ENCODE data around the gene EBF3. TPM values are rescaled to one million over a fixed set of nuclear protein-coding genes. Genes with fewer than 3 reads are reported as not detected.

EBF3 gene
- total RNA-seq, 4 donors from 2014 or later, result 0.77 to 10.7 (median 6.0) TPM

GRCh38 chr10:130009228-130009627, 45.2 kb upstream of the EBF3 start:
- intact Hi-C loops (cut with DNase I; ENCODE audit: low total_unique reads), result no loop called here
- no peak overlapping the region for H3K4me3 ChIP-seq
- no peak overlapping the region for H3K27ac ChIP-seq
- TF ChIP-seq POLR2A (IDR thresholded peaks at IDR 0.05) (no peak), CTCF (IDR thresholded peaks at IDR 0.05) (no peak)
- H3K4me1 ChIP-seq, result no peaks in the 10 kb centered on the region
- no peaks in the 10 kb centered on the region for H3K9me3 ChIP-seq
- H3K27me3 ChIP-seq, result no peaks in the 10 kb centered on the region
- no peak for DNase-seq
- no peaks in the 10 kb centered on the region for H3K36me3 ChIP-seq

- no peaks in the 10 kb centered on the region for H3K9me3 ChIP-seq
- no peak overlapping the region for H3K4me3 ChIP-seq
- DNase-seq, result no peak
- intact Hi-C loops (cut with DNase I; ENCODE audit: low total_unique reads), result no loop called here
- TF ChIP-seq POLR2A (IDR thresholded peaks at IDR 0.05) (no peak), CTCF (IDR thresholded peaks at IDR 0.05) (no peak)
- no peaks in the 10 kb centered on the region for H3K4me1 ChIP-seq
- H3K36me3 ChIP-seq, result no peaks in the 10 kb centered on the region
- H3K27ac ChIP-seq, result no peak overlapping the region
- no peaks in the 10 kb centered on the region for H3K27me3 ChIP-seq
These were observed 39.9 kb upstream of the EBF3 start for GRCh38 chr10:130003787-130004613.

- Histone ChIP-seq H3K27ac (no peak overlapping the region), H3K4me1 (no peaks in the 10 kb centered on the region), H3K9me3 (no peaks in the 10 kb centered on the region), H3K36me3 (no peaks in the 10 kb centered on the region), H3K27me3 (no peaks in the 10 kb centered on the region), H3K4me3 (no peak overlapping the region)
- DNase-seq, result no peak
- intact Hi-C loops (cut with DNase I; ENCODE audit: low total_unique reads), result no loop called here
- TF ChIP-seq POLR2A (IDR thresholded peaks at IDR 0.05) (no peak), CTCF (IDR thresholded peaks at IDR 0.05) (no peak)
These were observed 39.1 kb upstream of the EBF3 start for GRCh38 chr10:130003166-130003565.

- Histone ChIP-seq H3K9me3 (no peaks in the 10 kb centered on the region), H3K4me3 (no peak overlapping the region), H3K4me1 (no peaks in the 10 kb centered on the region), H3K27me3 (no peaks in the 10 kb centered on the region), H3K27ac (no peak overlapping the region), H3K36me3 (no peaks in the 10 kb centered on the region)
- no peak for TF ChIP-seq CTCF (IDR thresholded peaks at IDR 0.05)
- intact Hi-C loops (cut with DNase I; ENCODE audit: low total_unique reads), result no loop called here
- DNase-seq, result no peak
These were observed 38.5 kb upstream of the EBF3 start for GRCh38 chr10:130002606-130003005.

- H3K9me3 ChIP-seq, result no peaks in the 10 kb centered on the region
- intact Hi-C loops (cut with DNase I; ENCODE audit: low total_unique reads), result no loop called here
- DNase-seq, result no peak
These were observed 36.8 kb upstream of the EBF3 start for GRCh38 chr10:130000918-130001317.

More at GRCh38 chr10:130000918-130001317, 36.8 kb upstream of the EBF3 start:
- Histone ChIP-seq H3K4me3 (no peak overlapping the region), H3K4me1 (no peaks in the 10 kb centered on the region), H3K36me3 (no peaks in the 10 kb centered on the region), H3K27ac (no peak overlapping the region), H3K27me3 (no peaks in the 10 kb centered on the region)
- TF ChIP-seq CTCF (IDR thresholded peaks at IDR 0.05) (no peak), POLR2A (IDR thresholded peaks at IDR 0.05) (no peak)
